Measurements from ENCODE around the gene SMPD3.

GRCh38 chr16:68358951-68359350 is 89.4 kb downstream of the SMPD3 start:
- TF ChIP-seq CTCF (IDR thresholded peaks at IDR 0.05 in 4 of 5, conservative IDR thresholded peaks at IDR 0.05 in 1 of 5) (no peak), POLR2A (IDR thresholded peaks at IDR 0.05) (no peak)

Data from gastrocnemius medialis (tissue), 4 donors.